Breast epithelium (tissue), 3 donors: ENCODE data around the gene TGDS.

Experiments
- CTCF ChIP-seq, 3 donors: fragments of 450-650 bp; IDR thresholded peaks; one replicate each; pipeline ENCODE4 v1.5.1; 2016 to 2017; ENCODE audit warnings: antibody characterized with exemption in 3 of 3, mild to moderate bottlenecking in 3 of 3, moderate library complexity in 3 of 3
- POLR2A ChIP-seq: fragments of 450-650 bp; IDR thresholded peaks from one replicate; pipeline ENCODE4 v1.6.1; 2016; ENCODE audit warnings: antibody characterized with exemption, mild to moderate bottlenecking, moderate library complexity
- POLR2AphosphoS5 ChIP-seq, 3 donors: sonication (generic); formaldehyde crosslinking; IDR thresholded peaks; one replicate each; pipeline ENCODE4 v1.6.1; 2017; ENCODE audit warnings: antibody characterized with exemption in 3 of 3

- TF ChIP-seq CTCF (IDR thresholded peaks at IDR 0.05) (no peak), POLR2A (no peak), POLR2AphosphoS5 (IDR thresholded peaks at IDR 0.05) (no peak)
Observed at GRCh38 chr13:94612050-94612449, 16.1 kb upstream of the TGDS start.
